ENCODE data around the gene PDCD11. TPM values are rescaled to one million over a fixed set of nuclear protein-coding genes. Genes with fewer than 3 reads are reported as not detected.

PDCD11 gene
- total and polyA plus RNA-seq, 12 donors: 9.4 to 16.9 (median 12.7) TPM

DNA sequence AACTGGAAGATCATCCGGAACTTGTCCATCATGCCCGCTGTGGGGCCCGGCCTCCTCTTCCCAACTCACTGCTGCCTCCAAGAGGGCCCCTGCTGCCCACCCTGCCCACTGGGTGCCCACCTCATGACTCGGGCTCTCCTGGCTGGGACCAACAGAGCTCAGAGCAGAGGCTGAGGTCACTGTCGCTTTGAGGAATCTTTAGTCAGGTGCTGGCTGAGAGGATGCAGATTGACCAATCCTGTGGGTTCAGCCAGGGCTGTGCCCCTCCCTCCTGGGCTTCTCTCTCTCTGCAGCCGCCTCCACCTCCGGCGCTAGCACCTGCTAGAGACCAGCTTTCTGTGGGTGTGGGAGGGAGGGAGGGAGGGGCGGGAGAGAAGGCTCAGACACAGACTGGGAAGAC, 62.3 kb downstream of the PDCD11 start, which contains the start of gene CALHM1:
Gene CALHM1 (minus strand): TSS at position 181 of the 400 bp plus-strand sequence. CDS start 149 bp downstream, at position 32.
- Histone ChIP-seq H3K27me3 (no peaks in the 10 kb centered on the region), H3K27ac (no peak within 1 kb of the TSS), H3K4me1 (no peaks in the 10 kb centered on the region), H3K9me3 (no peaks in the 10 kb centered on the region), H3K4me3 (no peak within 1 kb of the TSS), H3K36me3 (no peaks in the 10 kb centered on the region)
- ATAC-seq (no peak), DNase-seq (no peak)
- TF ChIP-seq, protein P1, sequence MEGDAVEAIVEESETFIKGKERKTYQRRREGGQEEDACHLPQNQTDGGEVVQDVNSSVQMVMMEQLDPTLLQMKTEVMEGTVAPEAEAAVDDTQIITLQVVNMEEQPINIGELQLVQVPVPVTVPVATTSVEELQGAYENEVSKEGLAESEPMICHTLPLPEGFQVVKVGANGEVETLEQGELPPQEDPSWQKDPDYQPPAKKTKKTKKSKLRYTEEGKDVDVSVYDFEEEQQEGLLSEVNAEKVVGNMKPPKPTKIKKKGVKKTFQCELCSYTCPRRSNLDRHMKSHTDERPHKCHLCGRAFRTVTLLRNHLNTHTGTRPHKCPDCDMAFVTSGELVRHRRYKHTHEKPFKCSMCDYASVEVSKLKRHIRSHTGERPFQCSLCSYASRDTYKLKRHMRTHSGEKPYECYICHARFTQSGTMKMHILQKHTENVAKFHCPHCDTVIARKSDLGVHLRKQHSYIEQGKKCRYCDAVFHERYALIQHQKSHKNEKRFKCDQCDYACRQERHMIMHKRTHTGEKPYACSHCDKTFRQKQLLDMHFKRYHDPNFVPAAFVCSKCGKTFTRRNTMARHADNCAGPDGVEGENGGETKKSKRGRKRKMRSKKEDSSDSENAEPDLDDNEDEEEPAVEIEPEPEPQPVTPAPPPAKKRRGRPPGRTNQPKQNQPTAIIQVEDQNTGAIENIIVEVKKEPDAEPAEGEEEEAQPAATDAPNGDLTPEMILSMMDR (IDR thresholded peaks at IDR 0.05): no peak
- intact Hi-C loops (cut with DNase I): no loop called here
- 75 to 82% methylated on average over 8 to 9 of the region's 9 CpGs for WGBS, 2 donors

DNA sequence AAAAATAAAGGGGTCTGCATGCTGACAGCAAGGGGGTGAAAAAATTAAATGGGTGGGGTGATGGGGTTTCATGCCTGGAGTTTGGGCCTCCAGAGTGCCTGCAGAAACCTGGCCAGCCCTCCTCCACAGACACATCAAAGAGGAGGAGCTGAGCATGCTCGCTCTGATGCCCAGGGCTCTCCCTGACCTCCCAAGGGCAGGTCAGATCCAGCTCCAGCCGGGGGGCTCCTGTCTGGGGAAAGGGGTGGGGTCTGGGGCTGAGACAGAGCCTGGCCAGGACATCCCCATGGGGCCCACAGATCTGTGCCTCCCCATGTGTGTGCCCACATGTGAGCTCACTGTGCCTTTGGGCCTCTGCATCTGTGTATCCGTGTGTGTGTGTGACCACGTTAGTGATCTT, 63.2 kb downstream of the PDCD11 start:
- TF ChIP-seq, protein P1 (IDR thresholded peaks at IDR 0.05): no peak
- ATAC-seq: no peak
- Histone ChIP-seq H3K9me3 (no peaks in the 10 kb centered on the region), H3K4me1 (no peaks in the 10 kb centered on the region), H3K27ac (no peak overlapping the region), H3K36me3 (no peaks in the 10 kb centered on the region), H3K27me3 (no peaks in the 10 kb centered on the region), H3K4me3 (no peak overlapping the region)
- WGBS, 2 donors: 62 to 77% methylated on average over 4 of the region's 4 CpGs
- DNase-seq: no peak
- intact Hi-C loops (cut with DNase I): no loop called here

DNA sequence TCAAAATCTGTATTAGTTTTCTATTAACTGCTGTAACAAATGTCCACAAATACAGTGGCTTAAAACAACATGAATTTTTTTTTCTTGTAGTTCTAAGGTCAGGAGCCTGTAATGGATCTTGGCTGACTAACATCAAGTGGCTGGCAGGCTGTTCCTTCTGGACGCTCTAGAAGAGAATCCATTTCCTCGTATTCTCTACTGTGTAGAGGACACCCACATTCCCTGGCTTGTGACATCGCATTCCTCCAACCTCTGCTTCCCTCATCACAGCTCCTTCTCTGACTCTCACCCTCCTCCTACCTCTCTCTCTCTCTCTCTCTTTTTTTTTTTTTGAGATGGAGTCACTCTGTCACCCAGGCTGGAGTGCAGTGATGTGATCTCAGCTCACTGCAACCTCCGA, 67.1 kb downstream of the PDCD11 start:
- no peak for ATAC-seq
- intact Hi-C loops (cut with DNase I): no loop called here
- 64 to 76% methylated on average over 4 of the region's 4 CpGs for WGBS, 2 donors

DNA sequence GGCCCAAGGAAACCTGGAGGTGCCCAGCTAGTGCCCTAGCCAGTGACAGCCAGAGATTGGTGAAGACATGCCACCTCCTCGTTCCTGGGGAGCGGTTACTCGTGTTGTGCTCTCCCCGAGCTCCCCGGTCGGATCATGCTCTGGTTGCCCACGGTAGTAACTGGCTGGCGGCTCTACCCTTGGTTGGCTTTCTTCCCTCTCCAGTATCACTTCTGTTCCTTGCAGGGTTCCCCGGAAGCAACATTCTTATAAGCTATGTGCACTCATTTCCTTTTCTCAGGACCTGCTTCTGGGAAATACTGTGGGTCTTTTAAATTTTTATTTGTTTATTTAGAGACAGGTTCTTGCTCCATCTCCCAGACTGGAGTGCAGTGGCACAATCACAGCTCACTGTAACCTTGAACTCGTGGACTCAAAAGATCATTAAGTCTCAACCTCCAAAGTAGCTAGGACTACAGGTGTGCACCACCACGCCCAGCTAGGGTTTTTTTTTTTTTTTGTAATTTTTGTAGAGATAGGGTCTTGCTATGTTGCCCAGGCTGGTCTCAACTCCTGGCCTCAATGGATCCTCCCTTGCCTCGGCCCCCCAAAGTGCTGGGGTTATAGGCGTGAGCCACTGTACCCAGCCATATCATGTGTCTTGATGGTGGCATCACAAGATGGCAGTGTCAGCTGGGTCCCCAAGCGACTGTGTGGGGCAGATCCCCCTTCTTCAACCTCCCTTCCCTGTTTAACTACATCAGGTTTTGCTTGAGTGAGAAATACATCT, 69.2 kb downstream of the PDCD11 start:
- Histone ChIP-seq H3K4me3 (no peak overlapping the region), H3K9me3 (no peaks in the 10 kb centered on the region), H3K36me3 (no peaks in the 10 kb centered on the region), H3K4me1 (peaks cover 0 to 27% (median 0%) of the 10 kb centered on the region in 9 donors), H3K27me3 (no peaks in the 10 kb centered on the region), H3K27ac (peak overlapping the region in 1 of 10 donors; percentile 47)
- ATAC-seq: peak in 1 of 8 donors; percentile 47
- TF ChIP-seq, protein P1 (IDR thresholded peaks at IDR 0.05): no peak
- intact Hi-C loops (cut with DNase I): no loop called here
- WGBS, 2 donors: 90 to 91% methylated on average over 14 of the region's 14 CpGs
- DNase-seq: no peak

More for the DNA sequence above, 67.1 kb downstream of the PDCD11 start:
- TF ChIP-seq, protein P1 (IDR thresholded peaks at IDR 0.05): no peak
- Histone ChIP-seq H3K4me3 (no peak overlapping the region), H3K27me3 (no peaks in the 10 kb centered on the region), H3K27ac (no peak overlapping the region), H3K9me3 (no peaks in the 10 kb centered on the region), H3K36me3 (no peaks in the 10 kb centered on the region), H3K4me1 (peaks cover 0 to 11% (median 0%) of the 10 kb centered on the region in 9 donors)
- no peak for DNase-seq
